ENCODE results near the gene GLYR1.
"Not testable (repeated sequence)": the region's sequence is repeated elsewhere in the genome, so short reads cannot be mapped to it uniquely, and the experiment has no call there.

The GLYR1 gene

GRCh38 chr16:4846901-4847773 is at the start of gene GLYR1, which contains the start of gene UBN1:
Gene GLYR1 (minus strand): TSS chr16:4847288. CDS start chr16:4847265, 23 bp downstream.
Gene UBN1 (plus strand): TSS chr16:4847481. CDS start chr16:4852918, 5,437 bp downstream.
- Mint-ChIP-seq H3K27ac (peak within 1 kb of the TSS; percentile 93), H3K9me3 (no peaks in the 10 kb centered on the region), H3K4me1 (peaks cover 45% of the 10 kb centered on the region), H3K36me3 (peaks cover 59% of the 10 kb centered on the region), H3K4me3 (peak within 1 kb of the TSS; percentile 80)
- DNase-seq (ENCODE audit: low spot score in 2 of 2), result peak; percentile 99
- ATAC-seq, result peak; percentile 94

GRCh38 chr16:4896761-4897160 is 49.7 kb upstream of the GLYR1 start:
- not testable (repeated sequence) for H3K9me3 Mint-ChIP-seq; H3K27ac Mint-ChIP-seq; H3K4me1 Mint-ChIP-seq; H3K4me3 Mint-ChIP-seq; ATAC-seq; DNase-seq (ENCODE audit: low spot score in 2 of 2); H3K36me3 Mint-ChIP-seq

- ATAC-seq, result no peak
- Mint-ChIP-seq H3K36me3 (no peaks in the 10 kb centered on the region), H3K27ac (no peak overlapping the region), H3K4me3 (no peak overlapping the region), H3K9me3 (no peaks in the 10 kb centered on the region), H3K4me1 (no peaks in the 10 kb centered on the region)
- no peak for DNase-seq (ENCODE audit: low spot score in 2 of 2)
Observed at GRCh38 chr16:4895366-4895765, 48.3 kb upstream of the GLYR1 start.

- H3K27ac Mint-ChIP-seq, result no peak overlapping the region
- no peaks in the 10 kb centered on the region for H3K4me1 Mint-ChIP-seq
- no peak overlapping the region for H3K4me3 Mint-ChIP-seq
- H3K36me3 Mint-ChIP-seq, result no peaks in the 10 kb centered on the region
- DNase-seq (ENCODE audit: low spot score in 2 of 2) (no peak), ATAC-seq (no peak)
- H3K9me3 Mint-ChIP-seq, result no peaks in the 10 kb centered on the region
Observed at GRCh38 chr16:4894276-4895150, 47.4 kb upstream of the GLYR1 start.

- H3K4me1 Mint-ChIP-seq, result no peaks in the 10 kb centered on the region
- DNase-seq (ENCODE audit: low spot score in 2 of 2), result no peak
- no peaks in the 10 kb centered on the region for H3K9me3 Mint-ChIP-seq
- H3K27ac Mint-ChIP-seq, result no peak overlapping the region
- ATAC-seq, result no peak
- H3K36me3 Mint-ChIP-seq, result peaks cover 6% of the 10 kb centered on the region
- H3K4me3 Mint-ChIP-seq, result no peak overlapping the region
Observed at GRCh38 chr16:4893103-4893862, 46.2 kb upstream of the GLYR1 start.

GRCh38 chr16:4892361-4893102 is 45.4 kb upstream of the GLYR1 start:
- H3K27ac Mint-ChIP-seq, result no peak overlapping the region
- no peaks in the 10 kb centered on the region for H3K9me3 Mint-ChIP-seq
- no peak overlapping the region for H3K4me3 Mint-ChIP-seq
- H3K4me1 Mint-ChIP-seq, result no peaks in the 10 kb centered on the region
- ATAC-seq (no peak), DNase-seq (ENCODE audit: low spot score in 2 of 2) (no peak)
- peaks cover 7% of the 10 kb centered on the region for H3K36me3 Mint-ChIP-seq

- Mint-ChIP-seq H3K36me3 (peaks cover 7% of the 10 kb centered on the region), H3K4me1 (no peaks in the 10 kb centered on the region), H3K27ac (no peak overlapping the region), H3K4me3 (no peak overlapping the region), H3K9me3 (no peaks in the 10 kb centered on the region)
- ATAC-seq (no peak), DNase-seq (ENCODE audit: low spot score in 2 of 2) (no peak)
Observed at GRCh38 chr16:4891886-4892216, 44.8 kb upstream of the GLYR1 start.

- H3K4me3 Mint-ChIP-seq, result no peak overlapping the region
- no peaks in the 10 kb centered on the region for H3K9me3 Mint-ChIP-seq
- peaks cover 7% of the 10 kb centered on the region for H3K36me3 Mint-ChIP-seq
- ATAC-seq, result no peak
- no peak for DNase-seq (ENCODE audit: low spot score in 2 of 2)
- no peak overlapping the region for H3K27ac Mint-ChIP-seq
- H3K4me1 Mint-ChIP-seq, result no peaks in the 10 kb centered on the region
Observed at GRCh38 chr16:4891097-4891885, 44.2 kb upstream of the GLYR1 start.

GRCh38 chr16:4890686-4891085 is 43.6 kb upstream of the GLYR1 start:
- Mint-ChIP-seq H3K4me1 (peaks cover 4% of the 10 kb centered on the region), H3K4me3 (no peak overlapping the region), H3K9me3 (no peaks in the 10 kb centered on the region), H3K36me3 (peaks cover 11% of the 10 kb centered on the region), H3K27ac (no peak overlapping the region)
- no peak for DNase-seq (ENCODE audit: low spot score in 2 of 2)
- no peak for ATAC-seq

- DNase-seq (ENCODE audit: low spot score in 2 of 2), result no peak
- H3K36me3 Mint-ChIP-seq, result peaks cover 18% of the 10 kb centered on the region
- peak; percentile 33 for ATAC-seq
Observed at GRCh38 chr16:4890026-4890425, 42.9 kb upstream of the GLYR1 start.

GRCh38 chr16:4888428-4889135 is 41.5 kb upstream of the GLYR1 start:
- Mint-ChIP-seq H3K4me1 (peaks cover 16% of the 10 kb centered on the region), H3K36me3 (peaks cover 32% of the 10 kb centered on the region), H3K9me3 (no peaks in the 10 kb centered on the region), H3K27ac (peak overlapping the region; percentile 84), H3K4me3 (no peak overlapping the region)
- ATAC-seq, result no peak
- DNase-seq (ENCODE audit: low spot score in 2 of 2), result no peak

More at GRCh38 chr16:4890026-4890425, 42.9 kb upstream of the GLYR1 start:
- Mint-ChIP-seq H3K27ac (no peak overlapping the region), H3K9me3 (no peaks in the 10 kb centered on the region), H3K4me3 (no peak overlapping the region), H3K4me1 (peaks cover 11% of the 10 kb centered on the region)

GRCh38 chr16:4886151-4886550 is 39.1 kb upstream of the GLYR1 start:
- peaks cover 54% of the 10 kb centered on the region for H3K36me3 Mint-ChIP-seq
- H3K4me3 Mint-ChIP-seq, result no peak overlapping the region
- DNase-seq (ENCODE audit: low spot score in 2 of 2), result no peak
- H3K9me3 Mint-ChIP-seq, result no peaks in the 10 kb centered on the region
- no peak for ATAC-seq
- peak overlapping the region; percentile 80 for H3K27ac Mint-ChIP-seq
- peaks cover 16% of the 10 kb centered on the region for H3K4me1 Mint-ChIP-seq

GRCh38 chr16:4884972-4885874 is 38.1 kb upstream of the GLYR1 start:
- H3K9me3 Mint-ChIP-seq, result no peaks in the 10 kb centered on the region
- DNase-seq (ENCODE audit: low spot score in 2 of 2) (no peak), ATAC-seq (no peak)
- peaks cover 16% of the 10 kb centered on the region for H3K4me1 Mint-ChIP-seq
- peak overlapping the region; percentile 80 for H3K27ac Mint-ChIP-seq
- H3K36me3 Mint-ChIP-seq, result peaks cover 63% of the 10 kb centered on the region
- H3K4me3 Mint-ChIP-seq, result no peak overlapping the region

All from stimulated activated effector memory CD8-positive, alpha-beta T cell treated with anti-CD3 and anti-CD28 coated beads, Interleukin-12 subunit alpha, Interleukin-12 subunit beta, amount 100 ng/mL, for 72 hours (primary cell).